BLaER1 treated with 17β-estradiol and CSF1 and Interleukin-3, amounts not matched to agents 10 nM and 100 nM (cell line): Measurements from ENCODE around the gene ERGIC1.

Experiments used
- H3K27ac ChIP-seq, 11 experiments: shearing (Covaris generic); formaldehyde crosslinking; 2 replicates each; pipeline ENCODE4 v1.8.1; 2022
- H3K27me3 ChIP-seq, 11 experiments: shearing (Covaris generic); formaldehyde crosslinking; 2 replicates each; pipeline ENCODE4 v1.8.1; 2022
- H3K36me3 ChIP-seq, 11 experiments: shearing (Covaris generic); formaldehyde crosslinking; 2 replicates each; pipeline ENCODE4 v1.8.1; 2022
- H3K4me1 ChIP-seq, 10 experiments: shearing (Covaris generic); formaldehyde crosslinking; 2 replicates each; pipeline ENCODE4 v1.8.1; 2022
- H3K4me2 ChIP-seq, 11 experiments: shearing (Covaris generic); formaldehyde crosslinking; 2 replicates each; pipeline ENCODE4 v1.8.1; 2022
- H3K4me3 ChIP-seq, 10 experiments: shearing (Covaris generic); formaldehyde crosslinking; 2 replicates each; pipeline ENCODE4 v1.8.1; 2022
- H3K9ac ChIP-seq, 11 experiments: shearing (Covaris generic); formaldehyde crosslinking; 2 replicates each; pipeline ENCODE4 v1.8.1; 2022
- H3K9me3 ChIP-seq, 11 experiments: shearing (Covaris generic); formaldehyde crosslinking; replicated peaks in 1 of 11; 2 replicates each; pipeline ENCODE4 v1.8.1; 2022
- H4K20me1 ChIP-seq, 11 experiments: shearing (Covaris generic); formaldehyde crosslinking; 2 replicates each; pipeline ENCODE4 v1.8.1; 2022
- Cebpa-rat ChIP-seq, 11 experiments: shearing (Covaris generic); IDR thresholded peaks; 2 replicates each; pipeline ENCODE4 v1.8.1; 2022

The ERGIC1 gene

DNA sequence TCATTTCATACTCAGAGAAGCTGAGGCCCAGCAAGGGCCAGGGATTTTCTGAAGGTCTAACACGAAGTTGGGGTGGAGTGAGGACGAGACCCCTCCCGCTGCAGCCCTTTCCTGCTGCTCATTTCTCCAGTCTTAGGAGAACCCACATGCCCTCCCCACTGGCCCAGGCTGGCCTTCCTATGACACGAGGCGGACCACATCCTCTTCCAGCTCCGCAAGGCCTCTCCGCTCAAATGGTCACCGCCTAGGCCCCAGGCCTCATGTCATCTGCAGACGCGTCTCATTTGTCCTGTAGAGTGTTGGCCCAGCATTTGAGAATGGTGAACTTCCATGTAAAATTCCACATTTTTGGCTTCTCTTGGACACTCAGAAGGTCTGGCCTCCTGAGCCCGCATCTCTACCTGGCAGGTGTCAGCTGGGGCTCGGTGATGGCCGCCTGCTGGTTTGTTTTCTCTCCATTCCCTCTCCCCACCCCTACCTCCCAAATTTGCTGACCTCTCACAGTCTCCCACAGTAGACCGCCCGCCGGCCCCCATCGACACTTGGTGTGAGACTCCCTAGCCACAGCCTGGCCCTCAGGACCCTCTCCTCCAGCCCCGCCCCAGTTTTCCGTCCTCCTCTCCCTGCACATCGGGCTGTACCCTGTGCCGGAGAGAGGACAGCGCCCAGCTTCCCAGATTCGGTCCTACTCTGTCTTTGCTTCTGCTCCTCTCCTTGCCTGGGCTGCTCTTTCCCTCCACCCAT, 51.7 kb downstream of the ERGIC1 start:
- H3K4me3 ChIP-seq: no peak overlapping the region
- H3K9ac ChIP-seq: peak overlapping the region in 10 of 11 experiments; percentile 19 to 58 (median 33); a peak in 12 of 22 replicates
- H3K4me1 ChIP-seq: peaks cover 2 to 79% (median 61%) of the 10 kb centered on the region in 10 experiments; a peak in 18 of 20 replicates
- no peaks in the 10 kb centered on the region for H3K27me3 ChIP-seq
- no peak for TF ChIP-seq Cebpa-rat (IDR thresholded peaks at IDR 0.05)
- H3K36me3 ChIP-seq: peaks cover 31 to 99% (median 73%) of the 10 kb centered on the region in 11 experiments
- peaks cover 0 to 90% (median 7%) of the 10 kb centered on the region in 11 experiments; a peak in 9 of 22 replicates for H4K20me1 ChIP-seq
- H3K4me2 ChIP-seq: peak overlapping the region in 7 of 11 experiments; percentile 1 to 71 (median 66); a peak in 12 of 22 replicates
- peak overlapping the region in 10 of 11 experiments; percentile 36 to 80 (median 62); a peak in 19 of 22 replicates for H3K27ac ChIP-seq
- peaks cover 0 to 5% (median 0%) of the 10 kb centered on the region in 11 experiments; a peak in 2 of 22 replicates for H3K9me3 ChIP-seq

DNA sequence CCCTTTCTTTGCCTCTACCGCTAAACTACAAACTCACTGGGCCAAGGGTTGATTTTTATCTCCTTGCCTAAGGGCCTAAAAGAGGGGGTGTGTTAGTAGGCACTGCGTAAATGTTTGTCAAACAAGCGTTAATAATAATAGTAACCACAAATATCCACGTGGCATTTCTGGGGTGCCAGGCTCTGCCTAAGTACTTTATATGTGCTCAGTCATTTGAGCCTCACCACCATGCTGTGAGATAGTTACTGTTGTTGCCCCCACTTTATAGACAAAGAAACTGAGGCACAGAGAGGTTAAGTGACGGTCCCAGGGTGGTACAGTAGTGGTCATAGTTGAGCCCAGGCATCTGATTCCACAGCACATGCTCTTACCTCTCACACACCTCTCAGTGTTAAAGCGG, 52.4 kb downstream of the ERGIC1 start:
- no peaks in the 10 kb centered on the region for H3K27me3 ChIP-seq
- TF ChIP-seq Cebpa-rat (IDR thresholded peaks at IDR 0.05): no peak
- peaks cover 0 to 5% (median 0%) of the 10 kb centered on the region in 11 experiments; a peak in 2 of 22 replicates for H3K9me3 ChIP-seq
- no peak overlapping the region for H3K4me3 ChIP-seq
- H3K36me3 ChIP-seq: peaks cover 35 to 99% (median 80%) of the 10 kb centered on the region in 11 experiments
- H4K20me1 ChIP-seq: peaks cover 0 to 90% (median 7%) of the 10 kb centered on the region in 11 experiments; a peak in 9 of 22 replicates
- peak overlapping the region in 9 of 11 experiments; percentile 21 to 58 (median 43); a peak in 11 of 22 replicates for H3K9ac ChIP-seq
- peak overlapping the region; percentile 33 to 80 (median 59); a peak in 21 of 22 replicates for H3K27ac ChIP-seq
- H3K4me2 ChIP-seq: peak overlapping the region in 7 of 11 experiments; percentile 7 to 71 (median 66); a peak in 12 of 22 replicates
- H3K4me1 ChIP-seq: peaks cover 6 to 72% (median 62%) of the 10 kb centered on the region in 10 experiments; a peak in 19 of 20 replicates

DNA sequence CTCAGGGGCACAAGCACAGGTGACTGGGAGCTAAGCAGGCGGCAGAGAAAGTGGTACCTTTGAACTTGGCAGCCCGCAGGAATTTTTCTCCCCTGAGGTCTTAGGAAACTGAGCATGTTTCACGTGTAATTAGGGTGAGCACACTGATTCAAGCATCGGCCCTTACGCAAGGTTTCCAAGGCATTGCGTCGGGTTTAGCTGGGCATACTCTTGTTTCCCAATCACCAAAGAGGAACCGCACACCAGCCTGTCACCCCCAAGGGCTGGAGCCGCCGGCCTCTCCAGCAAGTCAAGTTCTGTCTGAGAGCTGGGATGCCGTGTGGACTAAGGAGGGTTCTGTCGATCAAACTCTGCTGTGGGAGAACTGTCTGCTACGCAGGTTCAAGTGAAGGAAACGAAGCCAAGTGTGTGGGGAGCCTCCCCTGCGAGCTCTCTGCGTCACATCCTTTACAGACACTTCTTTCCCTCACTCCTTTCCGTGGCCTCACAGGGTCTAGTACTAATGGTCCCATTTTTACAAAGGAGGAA, 53.0 kb downstream of the ERGIC1 start:
- peak in 9 of 11 experiments; percentile 19 to 86 (median 66); a peak in 12 of 22 replicates for TF ChIP-seq Cebpa-rat (IDR thresholded peaks at IDR 0.05)
- Histone ChIP-seq H3K36me3 (peaks cover 35 to 99% (median 83%) of the 10 kb centered on the region in 11 experiments), H3K27me3 (no peaks in the 10 kb centered on the region), H4K20me1 (peaks cover 0 to 84% (median 7%) of the 10 kb centered on the region in 11 experiments; a peak in 9 of 22 replicates), H3K4me1 (peaks cover 7 to 67% (median 57%) of the 10 kb centered on the region in 10 experiments), H3K9me3 (peaks cover 0 to 5% (median 0%) of the 10 kb centered on the region in 11 experiments; a peak in 2 of 22 replicates), H3K4me2 (peak overlapping the region in 7 of 11 experiments; percentile 7 to 71 (median 66); a peak in 12 of 22 replicates), H3K27ac (peak overlapping the region; percentile 33 to 80 (median 59); a peak in 21 of 22 replicates), H3K9ac (peak overlapping the region in 10 of 11 experiments; percentile 4 to 58 (median 40); a peak in 13 of 22 replicates), H3K4me3 (no peak overlapping the region)

DNA sequence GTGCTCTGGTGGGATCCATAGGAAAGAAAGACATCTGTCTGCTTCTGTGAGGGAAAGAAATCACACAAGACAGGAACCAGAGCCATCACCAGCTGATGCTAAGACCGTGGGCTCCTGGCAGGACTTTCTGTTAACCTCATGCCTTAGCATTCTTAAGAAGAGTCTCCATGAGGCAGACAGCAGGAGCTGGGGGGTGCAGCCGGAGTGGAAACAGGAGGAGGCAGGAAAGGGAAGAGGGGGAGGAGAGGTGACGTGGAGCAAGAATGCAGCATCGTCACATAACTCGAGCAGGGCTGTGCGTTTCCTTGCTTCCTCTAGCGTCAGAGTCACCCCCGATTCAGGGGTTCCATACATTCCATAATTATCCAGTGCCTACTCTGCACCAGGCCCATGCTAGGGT, 53.6 kb downstream of the ERGIC1 start:
- no peak overlapping the region for H3K4me3 ChIP-seq
- no peaks in the 10 kb centered on the region for H3K27me3 ChIP-seq
- no peak for TF ChIP-seq Cebpa-rat (IDR thresholded peaks at IDR 0.05)
- peak overlapping the region in 9 of 11 experiments; percentile 15 to 58 (median 43); a peak in 11 of 22 replicates for H3K9ac ChIP-seq
- H3K27ac ChIP-seq: peak overlapping the region; percentile 25 to 80 (median 59); a peak in 19 of 22 replicates
- H3K9me3 ChIP-seq: peaks cover 0 to 5% (median 0%) of the 10 kb centered on the region in 11 experiments; a peak in 2 of 22 replicates
- peak overlapping the region in 6 of 11 experiments; percentile 34 to 71 (median 66); a peak in 9 of 22 replicates for H3K4me2 ChIP-seq
- H3K36me3 ChIP-seq: peaks cover 36 to 99% (median 85%) of the 10 kb centered on the region in 11 experiments
- H3K4me1 ChIP-seq: peaks cover 7 to 60% (median 51%) of the 10 kb centered on the region in 10 experiments; a peak in 19 of 20 replicates
- H4K20me1 ChIP-seq: peaks cover 0 to 77% (median 1%) of the 10 kb centered on the region in 11 experiments; a peak in 9 of 22 replicates

DNA sequence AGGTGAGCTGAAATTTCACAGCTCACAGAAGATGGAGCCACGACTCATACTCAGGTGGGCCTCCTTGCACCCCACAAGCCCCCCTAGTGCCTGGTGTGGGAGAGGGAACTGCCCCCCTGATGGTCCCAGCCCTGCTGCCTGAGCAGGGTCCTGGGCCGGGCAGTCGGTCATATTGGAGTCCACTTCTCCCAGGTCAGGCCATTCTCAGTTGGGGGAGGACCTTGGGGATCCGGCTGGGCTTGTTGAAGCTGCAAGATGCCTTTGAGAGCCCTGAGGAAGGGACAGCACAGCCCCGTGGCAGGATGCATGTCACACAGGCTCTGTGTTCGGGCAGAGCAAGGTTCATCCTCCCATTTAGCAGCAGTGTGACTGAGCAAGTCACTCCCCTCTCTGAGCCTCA, 56.6 kb downstream of the ERGIC1 start:
- Histone ChIP-seq H3K4me2 (no peak overlapping the region), H3K27ac (peak overlapping the region in 6 of 11 experiments; percentile 4 to 47 (median 14); a peak in 5 of 22 replicates), H3K9me3 (no peaks in the 10 kb centered on the region), H3K36me3 (peaks cover 43 to 95% (median 90%) of the 10 kb centered on the region in 11 experiments), H4K20me1 (peaks cover 0 to 58% (median 0%) of the 10 kb centered on the region in 11 experiments; a peak in 7 of 22 replicates), H3K4me3 (no peak overlapping the region), H3K9ac (0 out of 22 replicates have a peak overlapping the region, but pooled peaks of 4 of the 11 experiments have one; percentile 1 to 18 (median 4)), H3K4me1 (peaks cover 7 to 38% (median 30%) of the 10 kb centered on the region in 10 experiments; a peak in 19 of 20 replicates), H3K27me3 (no peaks in the 10 kb centered on the region)
- TF ChIP-seq Cebpa-rat (IDR thresholded peaks at IDR 0.05): no peak

DNA sequence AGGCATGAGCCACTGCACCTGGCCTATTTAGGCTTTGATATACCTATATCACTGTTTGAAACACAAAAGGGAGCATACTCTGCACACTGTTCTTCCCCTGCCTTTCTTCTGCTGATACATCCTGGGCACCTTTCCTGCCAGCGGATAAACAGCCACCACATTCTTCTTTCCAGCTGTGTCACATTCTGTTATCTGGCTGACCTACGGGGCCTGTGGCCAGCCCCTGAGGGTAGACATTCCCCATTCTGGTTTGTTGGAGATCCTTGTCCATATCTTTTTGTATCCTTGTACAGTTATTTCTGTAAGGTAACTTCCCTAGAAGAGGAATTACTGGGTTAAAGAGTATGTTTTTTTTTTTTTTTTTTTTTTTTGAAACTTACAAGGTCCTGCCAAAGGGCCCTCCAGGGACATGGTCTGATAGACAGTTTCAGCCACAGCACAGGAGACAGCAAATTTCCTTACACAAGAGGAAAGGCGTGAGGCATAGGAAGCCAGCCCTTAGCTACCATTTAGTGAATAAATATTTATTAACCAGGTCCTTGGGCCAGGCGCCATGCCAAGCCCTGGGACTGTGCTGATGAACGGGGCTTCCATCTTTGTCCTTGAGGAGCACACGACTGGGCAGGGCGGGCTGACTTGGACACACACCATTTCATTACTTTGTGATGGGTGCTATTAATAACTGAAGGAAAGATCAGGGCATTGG, 57.8 kb downstream of the ERGIC1 start:
- no peaks in the 10 kb centered on the region for H3K27me3 ChIP-seq
- H3K9me3 ChIP-seq: no peaks in the 10 kb centered on the region
- peaks cover 0 to 51% (median 0%) of the 10 kb centered on the region in 11 experiments; a peak in 4 of 22 replicates for H4K20me1 ChIP-seq
- peak overlapping the region in 8 of 11 experiments; percentile 0 to 39 (median 28); a peak in 8 of 22 replicates for H3K27ac ChIP-seq
- peaks cover 50 to 95% (median 90%) of the 10 kb centered on the region in 11 experiments for H3K36me3 ChIP-seq
- TF ChIP-seq Cebpa-rat (IDR thresholded peaks at IDR 0.05): no peak
- peaks cover 12 to 33% (median 25%) of the 10 kb centered on the region in 10 experiments; a peak in 19 of 20 replicates for H3K4me1 ChIP-seq
- H3K9ac ChIP-seq: peak overlapping the region in 4 of 11 experiments; percentile 2 to 28 (median 12); a peak in 3 of 22 replicates
- no peak overlapping the region for H3K4me2 ChIP-seq
- no peak overlapping the region for H3K4me3 ChIP-seq

DNA sequence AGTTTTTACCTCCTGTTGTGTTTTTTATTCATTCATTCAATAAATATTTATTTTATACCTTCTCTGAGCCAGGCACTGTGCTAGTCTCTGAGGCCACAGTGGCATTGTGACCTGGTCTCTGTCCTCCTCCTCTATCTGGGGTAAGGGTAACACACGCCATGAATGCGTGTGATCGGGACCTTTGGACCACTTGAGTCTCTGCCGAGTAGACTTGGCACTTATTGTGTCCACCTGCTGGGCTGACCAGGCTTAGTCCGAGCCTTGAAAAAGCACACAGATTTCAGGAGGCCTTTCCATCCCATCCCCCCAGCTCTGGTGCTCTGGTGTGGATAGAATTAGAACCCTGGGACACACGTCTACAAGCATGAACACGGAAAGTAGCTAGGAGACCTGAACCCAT, 58.7 kb downstream of the ERGIC1 start:
- Histone ChIP-seq H3K4me2 (no peak overlapping the region), H3K27me3 (no peaks in the 10 kb centered on the region), H3K9me3 (no peaks in the 10 kb centered on the region), H3K9ac (no peak overlapping the region), H3K36me3 (peaks cover 58 to 95% (median 90%) of the 10 kb centered on the region in 11 experiments), H3K27ac (peak overlapping the region in 8 of 11 experiments; percentile 0 to 39 (median 28); a peak in 6 of 22 replicates), H4K20me1 (peaks cover 0 to 44% (median 0%) of the 10 kb centered on the region in 11 experiments; a peak in 3 of 22 replicates), H3K4me1 (peaks cover 9 to 33% (median 22%) of the 10 kb centered on the region in 10 experiments; a peak in 19 of 20 replicates), H3K4me3 (no peak overlapping the region)
- no peak for TF ChIP-seq Cebpa-rat (IDR thresholded peaks at IDR 0.05)
